ENCODE data around the gene OLFML2B. TPM values are rescaled to one million over a fixed set of nuclear protein-coding genes. Genes with fewer than 3 reads are reported as not detected.

Gene OLFML2B
- total and polyA plus RNA-seq, 5 donors from 2014 or later, result 0.15 TPM; not detected in 4

GRCh38 chr1:162033428-162033827, 9.8 kb upstream of the OLFML2B start:
- H3K9me3 Mint-ChIP-seq, result no peaks in the 10 kb centered on the region
- DNase-seq (no peak), ATAC-seq (ENCODE audit: low read depth in 2 of 2) (no peak)
- Histone ChIP-seq H3K27ac (ENCODE audit: insufficient read depth, low read length, poor library complexity, severe bottlenecking) (no peak overlapping the region), H3K4me3 (ENCODE audit: low read depth, low read length) (no peak overlapping the region), H3K4me1 (ENCODE audit: control insufficient read depth, insufficient read depth, low read length, poor library complexity, severe bottlenecking) (no peaks in the 10 kb centered on the region), H3K36me3 (ENCODE audit: control insufficient read depth, insufficient read depth, low read length) (no peaks in the 10 kb centered on the region), H3K9me3 (ENCODE audit: control insufficient read depth in 2 of 2, low read length in 2 of 2) (no peaks in the 10 kb centered on the region), H3K27me3 (ENCODE audit: control insufficient read depth, insufficient read depth, low read length) (peaks cover 15% of the 10 kb centered on the region)
- no peaks in the 10 kb centered on the region for H3K36me3 Mint-ChIP-seq
- no peak overlapping the region for H3K27ac Mint-ChIP-seq
- no peak overlapping the region for H3K4me3 Mint-ChIP-seq
- peaks cover 13% of the 10 kb centered on the region for H3K27me3 Mint-ChIP-seq
- H3K4me1 Mint-ChIP-seq, result no peaks in the 10 kb centered on the region

DNA sequence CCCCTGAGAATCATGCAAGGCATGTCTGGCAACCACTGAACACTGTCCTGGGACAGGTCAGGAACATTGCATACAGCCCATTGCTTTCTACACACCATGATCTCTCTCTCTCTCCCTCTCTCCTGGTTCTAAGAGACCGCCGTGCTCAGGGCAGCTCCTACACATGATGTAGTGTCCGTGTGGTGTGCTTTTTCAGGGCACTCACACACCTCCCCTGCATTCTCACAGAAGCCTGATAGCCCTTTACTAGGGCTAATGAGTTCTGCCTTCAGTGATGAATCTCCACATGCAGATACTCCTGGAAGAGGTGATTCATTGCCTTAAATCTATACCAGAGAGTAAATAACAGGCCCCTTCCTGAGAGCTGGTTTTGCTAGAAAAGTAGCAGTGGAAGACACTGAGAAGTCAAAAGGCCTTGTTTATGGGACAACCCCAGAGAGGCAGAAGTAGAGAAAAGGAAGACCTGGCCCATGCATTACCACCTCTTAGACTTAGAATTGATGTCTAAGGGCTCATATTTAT, 7.2 kb upstream of the OLFML2B start:
- H3K4me1 Mint-ChIP-seq, result no peaks in the 10 kb centered on the region
- ATAC-seq (ENCODE audit: low read depth in 2 of 2) (no peak), DNase-seq (no peak)
- peaks cover 24% of the 10 kb centered on the region for H3K27me3 Mint-ChIP-seq
- H3K9me3 Mint-ChIP-seq, result no peaks in the 10 kb centered on the region
- no peak overlapping the region for H3K27ac Mint-ChIP-seq
- no peak overlapping the region for H3K4me3 Mint-ChIP-seq
- Histone ChIP-seq H3K27me3 (ENCODE audit: control insufficient read depth, insufficient read depth, low read length) (peaks cover 24% of the 10 kb centered on the region), H3K9me3 (ENCODE audit: control insufficient read depth in 2 of 2, low read length in 2 of 2) (no peaks in the 10 kb centered on the region), H3K36me3 (ENCODE audit: control insufficient read depth, insufficient read depth, low read length) (no peaks in the 10 kb centered on the region), H3K4me3 (ENCODE audit: low read depth, low read length) (no peak overlapping the region), H3K4me1 (ENCODE audit: control insufficient read depth, insufficient read depth, low read length, poor library complexity, severe bottlenecking) (no peaks in the 10 kb centered on the region), H3K27ac (ENCODE audit: insufficient read depth, low read length, poor library complexity, severe bottlenecking) (no peak overlapping the region)
- no peaks in the 10 kb centered on the region for H3K36me3 Mint-ChIP-seq

DNA sequence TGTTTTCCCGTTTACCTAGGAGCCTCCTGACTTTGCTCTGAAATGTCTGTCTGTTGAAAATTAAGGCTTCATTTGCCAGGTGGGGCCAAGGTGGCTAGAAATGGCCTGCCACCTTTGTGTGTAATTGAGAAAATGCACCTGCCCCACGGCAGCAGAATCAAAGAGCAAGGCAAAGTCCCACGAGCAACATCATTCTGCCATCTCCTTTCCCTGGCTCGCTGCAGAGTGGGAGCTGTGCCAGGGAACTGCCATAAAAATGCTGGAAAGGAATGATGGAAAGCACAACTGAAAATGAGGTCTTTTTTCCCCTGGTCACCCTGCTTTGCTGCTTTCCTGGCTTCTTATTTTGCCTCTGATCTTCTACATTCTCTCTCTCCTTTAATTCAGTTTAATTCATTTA, 5.5 kb upstream of the OLFML2B start:
- no peaks in the 10 kb centered on the region for H3K36me3 ChIP-seq (ENCODE audit: control insufficient read depth, insufficient read depth, low read length)
- peaks cover 25% of the 10 kb centered on the region for H3K27me3 ChIP-seq (ENCODE audit: control insufficient read depth, insufficient read depth, low read length)
- no peaks in the 10 kb centered on the region for H3K9me3 ChIP-seq (ENCODE audit: control insufficient read depth in 2 of 2, low read length in 2 of 2)
- Mint-ChIP-seq H3K27me3 (peaks cover 30% of the 10 kb centered on the region), H3K4me3 (no peak overlapping the region), H3K4me1 (peaks cover 0 to 3% (median 2%) of the 10 kb centered on the region in 4 donors), H3K36me3 (no peaks in the 10 kb centered on the region), H3K9me3 (no peaks in the 10 kb centered on the region), H3K27ac (no peak overlapping the region)
- H3K4me1 ChIP-seq (ENCODE audit: control insufficient read depth, insufficient read depth, low read length, poor library complexity, severe bottlenecking), result peaks cover 3% of the 10 kb centered on the region
- H3K4me3 ChIP-seq (ENCODE audit: low read depth, low read length), result no peak overlapping the region
- no peak overlapping the region for H3K27ac ChIP-seq (ENCODE audit: insufficient read depth, low read length, poor library complexity, severe bottlenecking)
- ATAC-seq (ENCODE audit: low read depth in 2 of 2), result no peak
- DNase-seq, result no peak

GRCh38 chr1:162028726-162029125, 5.1 kb upstream of the OLFML2B start:
- no peak for DNase-seq
- H3K9me3 ChIP-seq (ENCODE audit: control insufficient read depth in 2 of 2, low read length in 2 of 2), result no peaks in the 10 kb centered on the region
- Mint-ChIP-seq H3K36me3 (no peaks in the 10 kb centered on the region), H3K27me3 (peaks cover 34% of the 10 kb centered on the region), H3K4me1 (peaks cover 0 to 6% (median 3%) of the 10 kb centered on the region in 4 donors), H3K27ac (no peak overlapping the region), H3K9me3 (no peaks in the 10 kb centered on the region), H3K4me3 (no peak overlapping the region)
- peaks cover 7% of the 10 kb centered on the region for H3K4me1 ChIP-seq (ENCODE audit: control insufficient read depth, insufficient read depth, low read length, poor library complexity, severe bottlenecking)
- no peak overlapping the region for H3K27ac ChIP-seq (ENCODE audit: insufficient read depth, low read length, poor library complexity, severe bottlenecking)
- H3K27me3 ChIP-seq (ENCODE audit: control insufficient read depth, insufficient read depth, low read length), result peaks cover 26% of the 10 kb centered on the region
- no peaks in the 10 kb centered on the region for H3K36me3 ChIP-seq (ENCODE audit: control insufficient read depth, insufficient read depth, low read length)
- peak in 1 of 2 donors; percentile 30 for ATAC-seq (ENCODE audit: low read depth in 2 of 2)
- no peak overlapping the region for H3K4me3 ChIP-seq (ENCODE audit: low read depth, low read length)

DNA sequence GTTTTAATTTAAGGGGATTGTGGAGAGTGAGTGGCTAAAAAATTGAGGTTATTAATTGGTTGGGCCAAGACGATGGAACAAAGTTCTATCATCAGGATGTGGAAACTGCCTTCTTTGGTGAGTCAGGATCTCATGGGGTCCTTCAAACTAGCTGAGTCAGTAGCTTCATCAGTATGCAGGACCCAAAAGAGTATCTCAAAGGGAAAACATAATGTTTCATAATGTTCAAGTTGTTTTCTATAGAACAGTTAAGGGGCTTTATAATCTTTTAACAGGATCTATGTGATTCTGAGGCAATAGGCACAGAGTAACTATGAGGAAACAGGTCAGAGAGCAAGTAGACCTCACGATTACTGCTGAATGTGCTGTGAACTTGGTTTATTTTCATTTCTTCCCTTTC, 3.2 kb upstream of the OLFML2B start:
- Mint-ChIP-seq H3K4me3 (no peak overlapping the region), H3K27me3 (peaks cover 52% of the 10 kb centered on the region), H3K9me3 (no peaks in the 10 kb centered on the region), H3K36me3 (no peaks in the 10 kb centered on the region), H3K4me1 (peaks cover 0 to 12% (median 3%) of the 10 kb centered on the region in 4 donors), H3K27ac (no peak overlapping the region)
- H3K27me3 ChIP-seq (ENCODE audit: control insufficient read depth, insufficient read depth, low read length), result peaks cover 28% of the 10 kb centered on the region
- DNase-seq (no peak), ATAC-seq (ENCODE audit: low read depth in 2 of 2) (no peak)
- H3K27ac ChIP-seq (ENCODE audit: insufficient read depth, low read length, poor library complexity, severe bottlenecking), result no peak overlapping the region
- no peaks in the 10 kb centered on the region for H3K36me3 ChIP-seq (ENCODE audit: control insufficient read depth, insufficient read depth, low read length)
- H3K4me1 ChIP-seq (ENCODE audit: control insufficient read depth, insufficient read depth, low read length, poor library complexity, severe bottlenecking), result peaks cover 12% of the 10 kb centered on the region
- H3K4me3 ChIP-seq (ENCODE audit: low read depth, low read length), result no peak overlapping the region
- H3K9me3 ChIP-seq (ENCODE audit: control insufficient read depth in 2 of 2, low read length in 2 of 2), result no peaks in the 10 kb centered on the region

DNA sequence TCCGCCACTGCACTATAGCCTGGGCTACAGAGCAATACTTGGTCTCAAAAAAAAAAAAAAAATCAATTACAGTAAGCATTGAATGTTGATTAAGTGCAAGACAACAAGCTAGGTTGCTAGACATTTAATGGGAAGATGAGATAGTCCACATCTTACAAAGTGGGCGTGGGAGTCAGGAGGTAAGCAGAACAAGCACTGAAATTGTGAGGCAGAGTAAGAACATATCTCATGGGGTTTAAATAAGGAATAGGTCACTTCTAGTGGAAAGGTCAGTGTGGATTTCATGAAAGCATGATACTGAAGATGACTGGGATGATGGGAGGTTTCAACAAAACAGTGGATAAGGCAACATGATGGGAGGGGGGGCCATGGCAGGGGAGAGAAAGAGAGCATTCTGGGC, 1.9 kb upstream of the OLFML2B start:
- Mint-ChIP-seq H3K4me1 (peaks cover 0 to 12% (median 3%) of the 10 kb centered on the region in 4 donors), H3K27me3 (peaks cover 62% of the 10 kb centered on the region), H3K9me3 (peaks cover 0 to 3% (median 0%) of the 10 kb centered on the region in 7 donors), H3K27ac (no peak overlapping the region), H3K36me3 (no peaks in the 10 kb centered on the region), H3K4me3 (no peak overlapping the region)
- ATAC-seq (ENCODE audit: low read depth in 2 of 2), result no peak
- Histone ChIP-seq H3K27ac (ENCODE audit: insufficient read depth, low read length, poor library complexity, severe bottlenecking) (no peak overlapping the region), H3K27me3 (ENCODE audit: control insufficient read depth, insufficient read depth, low read length) (peaks cover 25% of the 10 kb centered on the region), H3K4me1 (ENCODE audit: control insufficient read depth, insufficient read depth, low read length, poor library complexity, severe bottlenecking) (peaks cover 12% of the 10 kb centered on the region), H3K4me3 (ENCODE audit: low read depth, low read length) (no peak overlapping the region), H3K36me3 (ENCODE audit: control insufficient read depth, insufficient read depth, low read length) (no peaks in the 10 kb centered on the region), H3K9me3 (ENCODE audit: control insufficient read depth in 2 of 2, low read length in 2 of 2) (no peaks in the 10 kb centered on the region)
- DNase-seq, result no peak

DNA sequence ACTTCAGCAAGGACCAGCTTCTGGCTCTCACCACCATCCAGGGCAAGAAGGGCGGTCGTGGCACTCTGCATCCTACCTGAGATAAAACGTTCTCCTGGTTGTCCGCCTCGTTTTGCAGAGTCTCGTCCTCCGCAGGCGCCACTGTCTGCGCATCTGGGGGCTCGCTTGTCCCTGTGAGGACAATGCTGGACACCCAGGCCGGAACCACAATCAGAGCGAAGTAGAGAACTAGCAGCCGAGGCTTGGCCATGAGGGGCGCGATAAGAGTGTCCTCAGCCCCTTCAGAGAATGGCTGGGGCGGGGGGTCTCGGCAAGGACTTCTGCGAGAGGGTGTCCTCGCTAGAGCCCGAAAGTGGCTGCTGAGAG, 505 bp downstream of the OLFML2B start:
- Mint-ChIP-seq H3K4me3 (peak overlapping the region; percentile 73 to 91 (median 80)), H3K9me3 (peaks cover 0 to 3% (median 0%) of the 10 kb centered on the region in 7 donors), H3K27me3 (peaks cover 65% of the 10 kb centered on the region), H3K4me1 (peaks cover 0 to 12% (median 3%) of the 10 kb centered on the region in 4 donors), H3K27ac (no peak overlapping the region), H3K36me3 (no peaks in the 10 kb centered on the region)
- Histone ChIP-seq H3K4me3 (ENCODE audit: low read depth, low read length) (no peak overlapping the region), H3K27me3 (ENCODE audit: control insufficient read depth, insufficient read depth, low read length) (peaks cover 16% of the 10 kb centered on the region), H3K9me3 (ENCODE audit: control insufficient read depth in 2 of 2, low read length in 2 of 2) (no peaks in the 10 kb centered on the region), H3K27ac (ENCODE audit: insufficient read depth, low read length, poor library complexity, severe bottlenecking) (no peak overlapping the region), H3K36me3 (ENCODE audit: control insufficient read depth, insufficient read depth, low read length) (no peaks in the 10 kb centered on the region), H3K4me1 (ENCODE audit: control insufficient read depth, insufficient read depth, low read length, poor library complexity, severe bottlenecking) (peaks cover 12% of the 10 kb centered on the region)
- no peak for DNase-seq
- no peak for ATAC-seq (ENCODE audit: low read depth in 2 of 2)

DNA sequence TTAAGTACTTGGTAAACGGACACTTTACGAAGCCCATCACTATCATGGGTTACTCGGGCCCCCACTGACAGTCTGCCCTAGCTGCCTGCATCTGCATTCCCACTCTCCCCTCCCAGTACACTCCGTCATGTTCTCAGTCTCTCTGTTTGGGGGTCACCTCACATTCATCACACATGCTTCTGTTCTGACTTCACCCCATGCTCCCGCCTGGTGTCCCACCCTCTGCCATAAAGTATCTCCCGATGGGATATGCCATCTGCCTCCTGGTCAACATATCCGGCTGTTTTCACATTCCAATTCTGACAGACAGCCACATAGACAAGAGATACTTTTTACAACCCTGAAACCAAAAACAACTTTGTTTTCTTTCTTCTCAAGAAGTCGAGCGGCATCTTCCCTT, 1.0 kb downstream of the OLFML2B start:
- Mint-ChIP-seq H3K27ac (peak overlapping the region in 1 of 3 donors; percentile 43), H3K36me3 (no peaks in the 10 kb centered on the region), H3K9me3 (peaks cover 0 to 3% (median 0%) of the 10 kb centered on the region in 7 donors), H3K4me1 (peaks cover 0 to 12% (median 3%) of the 10 kb centered on the region in 4 donors), H3K27me3 (peaks cover 60% of the 10 kb centered on the region), H3K4me3 (peak overlapping the region; percentile 68 to 91 (median 80))
- no peak for DNase-seq
- H3K9me3 ChIP-seq (ENCODE audit: control insufficient read depth in 2 of 2, low read length in 2 of 2), result no peaks in the 10 kb centered on the region
- H3K4me3 ChIP-seq (ENCODE audit: low read depth, low read length), result no peak overlapping the region
- H3K27me3 ChIP-seq (ENCODE audit: control insufficient read depth, insufficient read depth, low read length), result peaks cover 17% of the 10 kb centered on the region
- no peaks in the 10 kb centered on the region for H3K36me3 ChIP-seq (ENCODE audit: control insufficient read depth, insufficient read depth, low read length)
- no peak for ATAC-seq (ENCODE audit: low read depth in 2 of 2)
- peaks cover 12% of the 10 kb centered on the region for H3K4me1 ChIP-seq (ENCODE audit: control insufficient read depth, insufficient read depth, low read length, poor library complexity, severe bottlenecking)
- H3K27ac ChIP-seq (ENCODE audit: insufficient read depth, low read length, poor library complexity, severe bottlenecking), result no peak overlapping the region

All from CD4-positive, CD25-positive, alpha-beta regulatory T cell (primary cell).